ENCODE data around the gene NRDC.

NRDC gene

DNA sequence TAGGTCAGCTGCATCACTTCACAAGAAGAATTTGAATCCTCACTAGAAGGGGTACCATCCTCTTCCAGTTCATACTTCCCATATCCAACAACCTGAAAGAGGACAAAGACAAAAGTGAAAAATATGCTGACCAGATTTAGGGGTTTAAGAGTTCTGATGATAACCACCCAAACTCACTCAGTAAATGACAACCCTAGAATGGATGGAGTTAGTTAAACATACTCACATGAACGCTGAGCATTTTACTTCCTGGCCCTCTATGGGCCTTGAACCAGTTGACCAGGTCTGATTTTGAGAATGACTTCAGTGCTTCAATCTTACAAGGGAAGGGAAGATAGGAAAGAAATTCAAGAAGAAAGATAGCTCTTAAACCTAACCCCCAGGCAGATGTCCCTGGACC, 89.2 kb downstream of the NRDC start:
- no peak for TF ChIP-seq ZNF274 (IDR thresholded peaks at IDR 0.05; ENCODE audit: low read depth, low read length)

DNA sequence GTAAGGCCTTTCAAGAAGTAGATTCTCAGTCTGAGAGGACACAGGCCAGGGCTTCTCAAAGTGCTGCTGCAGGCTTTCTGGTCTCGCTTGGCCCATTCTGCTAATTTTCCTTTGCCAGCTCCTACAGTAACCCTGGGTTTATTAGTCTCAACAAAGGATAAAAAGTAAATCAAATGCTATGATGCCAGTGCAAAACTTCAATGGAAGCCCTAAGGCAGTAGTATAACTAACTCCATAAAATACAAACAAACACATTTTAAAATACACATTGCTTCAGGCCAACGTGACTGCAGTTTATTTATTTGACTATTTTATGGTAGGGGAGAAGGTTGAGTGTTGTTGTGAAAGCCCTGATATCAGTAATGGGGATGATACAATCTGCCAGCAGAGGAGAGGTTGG, 89.6 kb downstream of the NRDC start:
- H3K4me3 ChIP-seq (ENCODE audit: low read length): no peak overlapping the region
- no peak for TF ChIP-seq ZNF274 (IDR thresholded peaks at IDR 0.05; ENCODE audit: low read depth, low read length)

More for the DNA sequence above, 89.2 kb downstream of the NRDC start:
- H3K4me3 ChIP-seq (ENCODE audit: low read length): no peak overlapping the region

DNA sequence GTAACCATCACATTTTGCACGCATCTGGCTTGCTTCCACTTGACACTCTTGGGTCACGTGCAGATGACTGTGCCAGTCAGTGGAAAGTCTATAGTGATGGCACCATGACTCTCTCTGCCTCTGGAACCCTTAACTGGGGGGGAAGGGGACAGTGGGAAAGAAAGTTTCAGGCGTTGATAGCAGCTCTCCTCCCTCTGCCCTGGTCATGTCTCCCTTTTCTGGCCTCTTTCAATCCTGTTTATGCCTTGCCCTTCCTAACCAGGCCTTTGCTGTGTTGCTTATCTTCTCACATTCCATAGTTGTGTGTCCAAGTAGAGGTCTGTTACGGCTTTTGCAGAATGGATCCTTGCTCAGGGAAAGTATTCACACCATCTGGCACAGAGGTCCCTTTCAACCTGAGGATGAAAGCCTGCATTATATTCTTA, 93.5 kb downstream of the NRDC start:
- H3K4me3 ChIP-seq (ENCODE audit: low read length): no peak overlapping the region
- TF ChIP-seq ZNF274 (IDR thresholded peaks at IDR 0.05; ENCODE audit: low read depth, low read length): no peak

DNA sequence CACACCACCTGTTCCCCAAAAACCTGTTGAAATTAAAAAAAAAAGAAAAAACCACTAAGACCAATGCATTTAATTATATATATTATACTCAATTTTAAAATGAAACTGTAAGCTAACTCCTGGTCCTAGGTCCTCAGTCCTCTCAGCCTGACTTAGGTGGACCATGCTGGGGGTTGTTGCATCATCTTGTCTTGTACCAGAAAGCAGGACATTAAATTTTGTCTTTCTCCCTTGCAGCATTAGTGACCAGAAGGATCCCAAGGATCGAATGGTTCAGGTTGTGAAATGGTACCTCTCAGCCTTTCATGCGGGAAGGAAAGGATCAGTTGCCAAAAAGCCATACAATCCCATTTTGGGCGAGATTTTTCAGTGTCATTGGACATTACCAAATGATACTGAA, 97.6 kb downstream of the NRDC start:
- no peak for TF ChIP-seq ZNF274 (IDR thresholded peaks at IDR 0.05; ENCODE audit: low read depth, low read length)
- no peak overlapping the region for H3K4me3 ChIP-seq (ENCODE audit: low read length)

DNA sequence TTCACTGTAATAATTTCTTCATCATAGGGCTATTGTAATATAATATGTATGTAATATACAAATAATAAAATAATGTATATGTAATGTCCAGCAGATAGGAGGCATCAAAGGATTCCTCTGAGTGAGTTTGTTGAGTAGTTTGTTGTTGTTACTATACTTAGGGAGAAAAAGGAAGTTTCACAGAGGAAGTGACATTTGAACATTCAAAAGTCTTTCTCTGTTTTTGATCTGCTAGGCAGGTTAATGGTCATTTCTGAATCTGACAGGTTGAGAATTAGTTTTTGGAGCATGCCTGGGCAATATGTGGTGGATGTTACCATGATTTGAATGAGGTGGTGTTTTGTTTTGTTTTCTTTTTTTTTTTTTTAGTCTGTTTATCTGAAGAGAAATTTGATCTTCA, 102.1 kb downstream of the NRDC start:
- TF ChIP-seq ZNF274 (IDR thresholded peaks at IDR 0.05; ENCODE audit: low read depth, low read length): no peak
- H3K4me3 ChIP-seq (ENCODE audit: low read length): no peak overlapping the region

DNA sequence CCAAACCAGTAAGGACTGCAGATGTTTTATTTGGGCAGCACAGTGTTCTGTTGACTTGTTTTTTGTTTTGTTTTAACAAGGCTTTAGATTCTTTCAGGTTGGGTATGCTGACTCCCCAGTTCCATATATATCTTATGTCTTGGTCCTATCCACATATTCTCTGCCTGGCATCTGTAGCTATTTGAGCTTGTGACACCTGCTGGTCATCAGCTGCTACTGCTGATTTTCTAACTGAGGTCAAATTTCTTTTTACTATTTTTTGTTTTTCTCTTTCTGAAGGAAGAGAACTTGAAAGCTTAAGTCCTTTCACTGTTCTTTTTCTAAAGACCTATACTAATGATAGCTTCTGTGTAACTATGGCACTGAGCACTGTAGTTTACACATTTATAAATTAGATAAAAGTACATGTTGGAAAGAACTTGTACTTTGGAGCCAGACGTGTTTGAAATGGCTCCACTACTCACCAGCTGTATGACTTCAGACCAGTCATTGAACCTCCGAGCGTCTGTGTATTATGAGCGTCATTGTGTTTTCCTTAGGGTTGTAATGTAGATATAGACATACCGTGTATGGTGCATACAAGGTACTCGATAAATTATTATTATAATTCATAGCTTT, 109.4 kb downstream of the NRDC start:
- H3K4me3 ChIP-seq (ENCODE audit: low read length): no peak overlapping the region
- TF ChIP-seq ZNF274 (IDR thresholded peaks at IDR 0.05; ENCODE audit: low read depth, low read length): no peak

DNA sequence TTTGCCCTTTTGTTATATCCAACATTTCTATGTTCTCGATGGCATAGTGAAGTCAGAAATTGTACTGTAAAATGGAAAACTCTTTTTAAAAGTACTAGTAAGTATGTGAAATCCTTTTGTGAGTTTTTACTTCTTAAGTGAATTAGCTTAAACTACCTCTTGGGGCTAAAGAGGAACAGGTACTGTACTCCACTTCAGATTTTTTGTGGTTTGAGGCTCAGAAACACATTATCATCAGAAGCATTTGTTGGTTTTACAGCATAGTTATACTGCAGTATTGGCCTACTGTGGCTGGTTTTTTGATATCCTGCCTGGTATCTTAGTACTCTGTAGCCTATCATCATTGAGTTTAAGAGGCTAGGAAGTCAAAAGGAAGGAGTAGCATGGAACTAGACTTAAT, 117.2 kb downstream of the NRDC start:
- H3K4me3 ChIP-seq (ENCODE audit: low read length): no peak overlapping the region
- TF ChIP-seq ZNF274 (IDR thresholded peaks at IDR 0.05; ENCODE audit: low read depth, low read length): no peak

DNA sequence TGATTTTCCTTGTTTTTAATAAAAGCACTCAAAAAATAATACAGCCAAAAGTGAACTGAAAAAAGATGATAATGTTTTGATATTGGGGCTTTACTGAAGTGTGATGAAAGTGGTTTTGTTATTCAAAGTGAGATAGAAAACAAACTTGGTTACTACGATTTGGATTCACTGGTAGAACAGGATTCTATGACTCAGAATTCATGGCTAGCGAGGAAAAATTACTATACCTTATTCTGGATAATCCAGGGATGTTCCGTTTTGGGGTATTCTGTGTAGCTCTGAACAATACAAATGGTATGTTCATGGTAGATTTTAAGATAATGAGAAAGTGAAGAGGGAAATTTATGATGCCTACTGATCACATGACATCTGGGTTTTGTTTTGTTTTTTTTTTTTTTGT, 117.7 kb downstream of the NRDC start:
- no peak for TF ChIP-seq ZNF274 (IDR thresholded peaks at IDR 0.05; ENCODE audit: low read depth, low read length)
- H3K4me3 ChIP-seq (ENCODE audit: low read length): no peak overlapping the region

DNA sequence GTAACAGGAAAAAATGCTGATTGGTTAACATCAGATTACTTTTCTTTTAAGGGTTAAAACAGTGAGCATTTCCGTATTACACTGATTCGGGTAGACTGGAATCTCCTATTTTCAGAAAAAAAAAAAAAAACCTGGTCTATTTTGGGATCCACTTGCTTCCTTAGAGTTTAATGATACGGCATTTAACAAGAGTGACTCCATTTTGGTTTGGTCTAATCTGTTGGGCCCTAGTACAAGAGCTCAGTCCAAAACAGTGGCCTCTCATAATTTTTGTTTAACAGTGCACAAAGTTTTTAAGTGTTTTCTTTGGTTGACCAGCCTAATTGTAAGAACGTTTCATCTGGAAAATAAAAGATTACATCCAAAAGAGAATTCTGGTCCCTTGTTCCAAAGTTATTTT, 120.2 kb downstream of the NRDC start:
- TF ChIP-seq ZNF274 (IDR thresholded peaks at IDR 0.05; ENCODE audit: low read depth, low read length): no peak
- H3K4me3 ChIP-seq (ENCODE audit: low read length): no peak overlapping the region

DNA sequence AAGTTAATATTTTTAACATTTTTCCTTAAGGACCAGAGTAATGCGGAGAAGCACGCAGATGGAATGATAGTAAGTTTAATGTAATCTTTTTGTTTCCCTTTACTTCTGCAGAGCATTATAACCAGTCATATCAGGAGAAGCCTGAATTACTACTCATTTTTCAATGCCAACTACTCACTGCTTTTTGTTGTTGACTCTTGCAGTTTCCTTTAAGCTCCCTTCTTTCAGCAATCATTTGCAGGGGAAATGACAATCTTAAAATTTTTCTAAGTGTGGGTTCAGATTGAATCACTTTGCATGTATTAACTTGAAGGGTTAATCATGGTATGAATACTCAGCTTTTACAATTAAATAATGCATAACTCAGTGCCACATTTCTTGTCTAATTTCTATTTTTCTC, 122.2 kb downstream of the NRDC start:
- TF ChIP-seq ZNF274 (IDR thresholded peaks at IDR 0.05; ENCODE audit: low read depth, low read length): no peak
- H3K4me3 ChIP-seq (ENCODE audit: low read length): no peak overlapping the region

DNA sequence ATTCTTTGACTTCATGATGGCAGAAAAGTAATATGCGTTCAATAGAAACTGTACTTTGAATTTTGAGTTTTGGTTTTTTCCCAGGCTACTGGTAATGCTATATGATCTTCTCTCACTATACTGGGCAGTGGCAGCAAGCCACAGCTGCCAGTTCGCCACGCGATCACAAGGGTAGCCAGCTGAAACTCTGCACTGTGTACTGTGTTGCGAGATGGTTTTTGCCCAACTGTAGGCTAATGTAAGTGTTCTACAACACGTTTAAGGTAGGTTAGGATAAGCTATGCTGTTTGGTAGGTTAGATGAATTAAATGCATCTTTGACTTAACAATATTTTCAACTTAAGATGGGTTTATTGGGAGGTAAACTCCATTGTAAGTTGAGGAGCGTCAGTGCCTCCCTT, 123.1 kb downstream of the NRDC start:
- no peak for TF ChIP-seq ZNF274 (IDR thresholded peaks at IDR 0.05; ENCODE audit: low read depth, low read length)
- H3K4me3 ChIP-seq (ENCODE audit: low read length): no peak overlapping the region

DNA sequence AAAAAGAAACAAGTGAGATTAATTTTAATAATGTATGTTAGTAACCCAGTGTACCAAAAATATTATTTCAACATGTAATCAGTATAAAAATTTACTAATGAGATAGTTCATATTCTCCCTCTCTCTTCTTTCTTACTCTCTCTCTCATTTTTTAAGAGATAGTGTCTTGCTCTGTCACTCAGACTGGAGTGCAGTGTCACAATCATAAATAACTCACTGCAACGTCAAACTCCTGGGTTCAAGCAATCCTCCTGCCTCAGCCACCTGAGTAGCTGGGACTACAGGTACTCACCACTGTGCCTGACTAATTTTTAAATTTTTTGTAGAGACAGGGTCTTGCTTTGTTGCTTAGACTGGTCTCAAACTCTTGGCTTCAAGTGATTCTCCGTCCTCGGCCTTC, 123.9 kb downstream of the NRDC start:
- no peak for TF ChIP-seq ZNF274 (IDR thresholded peaks at IDR 0.05; ENCODE audit: low read depth, low read length)
- H3K4me3 ChIP-seq (ENCODE audit: low read length): no peak overlapping the region

DNA sequence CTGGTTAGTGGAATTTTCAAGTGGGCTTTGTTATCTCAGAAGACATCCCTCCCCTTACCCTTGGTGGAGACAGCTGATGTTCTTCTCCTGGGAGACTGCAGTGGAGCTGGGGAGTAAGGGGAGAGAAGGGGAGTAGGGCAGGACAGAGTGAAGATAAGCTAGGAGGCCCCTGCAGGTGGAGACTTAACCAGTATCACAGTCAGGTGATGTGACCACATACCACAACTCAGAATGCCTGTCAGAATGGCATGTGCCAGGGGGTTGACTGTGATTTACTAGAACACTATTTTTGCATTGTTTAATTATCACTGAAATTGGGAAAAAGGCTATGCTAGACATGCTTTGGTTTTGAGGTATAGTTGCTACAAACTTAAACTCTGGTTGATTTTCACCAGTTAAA, 124.6 kb downstream of the NRDC start:
- no peak for TF ChIP-seq ZNF274 (IDR thresholded peaks at IDR 0.05; ENCODE audit: low read depth, low read length)
- H3K4me3 ChIP-seq (ENCODE audit: low read length): no peak overlapping the region

DNA sequence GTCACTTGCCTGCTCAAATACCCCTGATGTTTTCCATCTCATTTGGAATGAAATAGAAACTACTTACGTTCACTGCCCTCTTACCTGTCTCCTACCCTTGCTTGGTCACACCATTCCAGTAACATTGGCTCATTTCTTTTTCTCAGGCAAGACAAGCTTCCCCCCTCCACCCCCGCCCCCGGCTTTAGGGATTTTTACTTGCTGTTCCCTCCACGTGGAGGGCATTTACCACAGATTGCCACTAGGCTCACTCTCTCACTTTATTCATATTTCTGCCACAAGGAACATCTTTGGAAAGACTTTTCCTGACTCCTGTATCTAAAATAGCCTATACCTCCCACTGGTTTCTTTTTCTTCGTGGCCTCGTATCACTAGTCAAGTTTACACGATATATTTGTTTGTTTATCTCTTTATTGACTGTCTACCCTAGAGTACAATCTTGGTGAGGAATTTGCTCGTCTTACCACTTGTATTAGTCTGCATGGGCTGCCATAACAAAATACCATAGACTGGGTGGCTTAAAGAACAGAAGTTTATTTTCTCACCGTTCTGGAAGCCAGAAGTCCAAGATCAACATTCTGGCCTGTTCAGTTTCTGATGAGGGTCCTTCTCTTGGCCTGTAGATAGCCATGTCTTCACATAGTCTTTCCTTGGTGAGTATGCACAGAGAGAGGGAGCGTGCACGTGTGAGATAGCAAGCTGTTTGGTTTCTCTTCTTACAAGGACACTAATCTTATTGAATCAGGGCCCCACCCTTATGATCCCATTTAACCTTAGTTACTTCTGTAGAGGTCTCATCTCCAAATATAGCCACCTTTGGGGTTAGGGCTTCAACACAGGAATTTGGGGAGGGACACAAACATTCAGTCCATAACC, 126.2 kb downstream of the NRDC start:
- no peak overlapping the region for H3K4me3 ChIP-seq (ENCODE audit: low read length)
- no peak for TF ChIP-seq ZNF274 (IDR thresholded peaks at IDR 0.05; ENCODE audit: low read depth, low read length)

DNA sequence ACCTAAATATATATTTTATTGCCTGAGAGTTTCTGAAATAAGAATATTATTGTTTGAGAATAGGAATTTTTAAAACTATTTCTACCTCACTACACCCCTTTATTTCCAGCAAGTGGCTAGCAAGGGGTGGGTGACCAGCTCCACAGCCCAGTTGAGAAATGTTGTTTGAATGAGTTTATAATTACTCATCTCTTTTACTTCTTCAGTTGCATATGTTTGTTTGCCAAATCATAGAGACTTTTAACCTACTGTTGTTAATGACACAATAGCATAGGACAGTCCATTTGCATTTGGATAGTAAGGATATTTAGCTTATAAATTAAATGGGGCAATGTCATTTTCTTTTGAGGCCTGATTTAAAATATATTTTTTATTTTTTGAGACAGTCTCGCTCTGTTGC, 127.8 kb downstream of the NRDC start:
- TF ChIP-seq ZNF274 (IDR thresholded peaks at IDR 0.05; ENCODE audit: low read depth, low read length): no peak
- no peak overlapping the region for H3K4me3 ChIP-seq (ENCODE audit: low read length)
